Iris pigment epithelial cell (primary cell): ENCODE results near the gene MRPL23.
A peak's percentile ranks its signal among the peaks of the same experiment; 100 is the strongest.

Experiments used
- DNase-seq: peaks from one replicate; pipeline ENCODE4 v3.0.0-alpha.2; 2011; ENCODE audit warnings: low read depth

Gene MRPL23

GRCh38 chr11:1921574-1922141 is 25.5 kb upstream of the MRPL23 start:
- peak; percentile 18 for DNase-seq

- no peak for DNase-seq
Measured at GRCh38 chr11:1922481-1923081, 24.6 kb upstream of the MRPL23 start.

GRCh38 chr11:1923201-1923956 is 23.8 kb upstream of the MRPL23 start:
- no peak for DNase-seq

- DNase-seq = no peak
Measured at GRCh38 chr11:1924181-1924580, 23.0 kb upstream of the MRPL23 start.

GRCh38 chr11:1924646-1925372 is 22.3 kb upstream of the MRPL23 start:
- no peak for DNase-seq

GRCh38 chr11:1925373-1926155 is 21.6 kb upstream of the MRPL23 start:
- no peak for DNase-seq

- no peak for DNase-seq
Measured at GRCh38 chr11:1926156-1927025, 20.7 kb upstream of the MRPL23 start.

GRCh38 chr11:1927026-1927847 is 19.9 kb upstream of the MRPL23 start:
- no peak for DNase-seq

GRCh38 chr11:1927848-1928469 is 19.2 kb upstream of the MRPL23 start:
- DNase-seq = no peak

GRCh38 chr11:1928470-1928890 is 18.7 kb upstream of the MRPL23 start:
- DNase-seq = no peak

- no peak for DNase-seq
Measured at GRCh38 chr11:1928891-1929541, 18.1 kb upstream of the MRPL23 start.

- DNase-seq = no peak
Measured at GRCh38 chr11:1929621-1930461, 17.3 kb upstream of the MRPL23 start.

- no peak for DNase-seq
Measured at GRCh38 chr11:1930462-1930830, 16.7 kb upstream of the MRPL23 start.

GRCh38 chr11:1931341-1932104 is 15.6 kb upstream of the MRPL23 start:
- peak; percentile 52 for DNase-seq

GRCh38 chr11:1932105-1932480 is 15.0 kb upstream of the MRPL23 start:
- no peak for DNase-seq

GRCh38 chr11:1932681-1933080 is 14.5 kb upstream of the MRPL23 start:
- no peak for DNase-seq
